HEK293 (cell line): ENCODE measurements around the gene EDNRA.

Experiments used
- CTCF ChIA-PET: fragments of 350-600 bp; formaldehyde crosslinking; extraction: SDS; loops from one replicate; lab custom pipeline; 2021; ENCODE audit warnings: antibody characterized with exemption; lab: Yijun Ruan, JAX
- POLR2A ChIA-PET: fragments of 300-600 bp; formaldehyde crosslinking; extraction: SDS; loops from one replicate; lab custom pipeline; 2020; ENCODE audit warnings: antibody characterized with exemption, inconsistent platforms; lab: Yijun Ruan, JAX
- H3K27ac ChIP-seq: fragments of 200-500 bp; sonication (Bioruptor generic); 2 replicates; pipeline ENCODE4 v1.5.1; 2014; ENCODE audit warnings: low read depth, low read length, control low read depth, inconsistent platforms; ENCODE audit errors: extremely low read depth
- H3K36me3 ChIP-seq, 2 experiments: fragments of 200-500 bp in 1 of 2; sonication (Bioruptor generic) in 1 of 2; 1 replicate in 1 of 2; 2 replicates in 1 of 2; pipeline ENCODE4 v1.5.1; 2014 to 2017; ENCODE audit warnings: inconsistent platforms in 2 of 2, low read length in 2 of 2; ENCODE audit not compliant: control insufficient read depth in 2 of 2, insufficient read depth in 1 of 2
- H3K4me1 ChIP-seq: fragments of 200-500 bp; sonication (Bioruptor generic); 2 replicates; pipeline ENCODE4 v1.5.1; 2014; ENCODE audit warnings: mild to moderate bottlenecking, low read length, inconsistent platforms; ENCODE audit not compliant: control insufficient read depth, insufficient read depth
- H3K4me3 ChIP-seq: 2 replicates; pipeline ENCODE4 v1.5.1; 2011; ENCODE audit warnings: low read depth, mild to moderate bottlenecking, control low read depth, low read length, moderate library complexity
- H3K9me3 ChIP-seq: fragments of 200-500 bp; sonication (Bioruptor generic); 2 replicates; pipeline ENCODE4 v1.5.1; 2014; ENCODE audit warnings: low read depth, low read length, inconsistent platforms; ENCODE audit not compliant: control insufficient read depth, insufficient read depth
- GLI4 ChIP-seq: fragments of 450-650 bp; formaldehyde crosslinking; IDR thresholded peaks from 2 replicates; pipeline ENCODE4 v1.5.1; 2016; ENCODE audit warnings: missing biosample characterization, missing genetic modification characterization
- KLF9 ChIP-seq: fragments of 450-650 bp; formaldehyde crosslinking; IDR thresholded peaks from 2 replicates; pipeline ENCODE4 v1.5.1; 2016; ENCODE audit warnings: missing biosample characterization, missing genetic modification characterization, low read depth
- SETDB1 ChIP-seq: IDR thresholded peaks from one replicate; pipeline ENCODE4 v1.6.1; 2017; ENCODE audit warnings: mild to moderate bottlenecking, low read length, moderate library complexity, mixed read lengths; ENCODE audit not compliant: insufficient read length
- TSHZ1 ChIP-seq: fragments of 450-650 bp; formaldehyde crosslinking; IDR thresholded peaks from 2 replicates; pipeline ENCODE4 v1.5.1; 2016; ENCODE audit warnings: missing biosample characterization, missing genetic modification characterization, borderline replicate concordance
- ZNF146 ChIP-seq: fragments of 450-650 bp; formaldehyde crosslinking; IDR thresholded peaks from 2 replicates; pipeline ENCODE4 v1.5.1; 2016; ENCODE audit warnings: missing biosample characterization, missing genetic modification characterization
- ZNF214 ChIP-seq: fragments of 450-650 bp; formaldehyde crosslinking; IDR thresholded peaks from 2 replicates; pipeline ENCODE4 v1.5.1; 2017; ENCODE audit warnings: missing biosample characterization, mild to moderate bottlenecking, missing genetic modification characterization, borderline replicate concordance
- ZNF221 ChIP-seq: fragments of 450-650 bp; formaldehyde crosslinking; IDR thresholded peaks from 2 replicates; pipeline ENCODE4 v1.5.1; 2017; ENCODE audit warnings: missing biosample characterization, missing genetic modification characterization, borderline replicate concordance
- ZNF37A ChIP-seq: fragments of 450-650 bp; IDR thresholded peaks from 2 replicates; pipeline ENCODE4 v1.5.1; 2018; ENCODE audit warnings: missing biosample characterization, missing genetic modification characterization
- ZNF529 ChIP-seq: fragments of 450-650 bp; formaldehyde crosslinking; IDR thresholded peaks from 2 replicates; pipeline ENCODE4 v1.5.1; 2017; ENCODE audit warnings: missing genetic modification characterization, missing biosample characterization; ENCODE audit not compliant: insufficient replicate concordance
- ZNF544 ChIP-seq: fragments of 450-650 bp; formaldehyde crosslinking; IDR thresholded peaks from 2 replicates; pipeline ENCODE4 v1.5.0; 2017; ENCODE audit warnings: missing biosample characterization, missing genetic modification characterization
- ZNF76 ChIP-seq: fragments of 450-650 bp; formaldehyde crosslinking; IDR thresholded peaks from 2 replicates; pipeline ENCODE4; 2016; ENCODE audit warnings: low read depth, missing biosample characterization, missing genetic modification characterization, borderline replicate concordance
- ZSCAN18 ChIP-seq: fragments of 450-650 bp; formaldehyde crosslinking; IDR thresholded peaks from 2 replicates; pipeline ENCODE4 v1.5.1; 2016; ENCODE audit warnings: missing biosample characterization, missing genetic modification characterization
- TF ChIP-seq, protein P1 (sequence below): fragments of 450-650 bp; formaldehyde crosslinking; IDR thresholded peaks from 2 replicates; pipeline ENCODE4 v1.5.1; 2016; ENCODE audit warnings: missing biosample characterization, missing genetic modification characterization
- TF ChIP-seq, protein P2 (sequence below): fragments of 450-650 bp; formaldehyde crosslinking; IDR thresholded peaks from 2 replicates; pipeline ENCODE4 v1.5.1; 2016; ENCODE audit warnings: missing biosample characterization, missing genetic modification characterization, low read depth

EDNRA gene

DNA sequence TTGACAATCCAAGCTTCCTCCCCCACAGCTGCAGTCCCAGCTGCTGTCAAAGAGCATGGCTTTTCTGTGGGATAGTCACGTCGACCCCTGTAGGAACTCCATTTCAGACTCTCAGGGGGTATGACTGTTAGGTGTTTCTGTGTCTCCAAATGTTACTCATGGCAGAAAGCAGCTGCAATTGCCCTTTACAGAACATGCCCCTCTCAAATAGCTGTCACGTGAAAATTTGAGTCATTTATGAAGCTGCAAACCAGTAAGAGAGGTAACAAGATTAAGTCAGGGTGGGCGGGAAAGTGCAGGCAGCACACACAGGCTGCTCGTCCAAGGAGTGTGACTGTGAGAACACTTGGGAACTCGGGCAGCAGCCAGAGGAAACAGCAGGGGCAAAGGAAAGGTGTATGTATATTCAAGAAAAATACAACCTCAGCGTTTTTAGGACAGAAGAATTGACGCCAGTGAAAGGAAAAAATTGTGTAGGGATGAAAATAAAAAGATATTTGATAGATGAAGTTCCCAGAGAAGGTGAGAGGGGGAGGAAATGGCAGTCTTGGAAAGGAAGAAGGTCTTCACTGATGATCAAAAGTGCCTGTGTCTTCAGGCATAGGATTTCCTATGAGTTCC is 69.8 kb downstream of the EDNRA start:
- H3K27ac ChIP-seq: no peak overlapping the region
- H3K4me3 ChIP-seq: no peak overlapping the region
- no peaks in the 10 kb centered on the region for H3K36me3 ChIP-seq
- ChIA-PET CTCF (no interaction called here), POLR2A (no interaction called here)
- no peaks in the 10 kb centered on the region for H3K9me3 ChIP-seq
- no peaks in the 10 kb centered on the region for H3K4me1 ChIP-seq
- TF ChIP-seq TSHZ1 (no peak), SETDB1 (peak; percentile 60)

DNA sequence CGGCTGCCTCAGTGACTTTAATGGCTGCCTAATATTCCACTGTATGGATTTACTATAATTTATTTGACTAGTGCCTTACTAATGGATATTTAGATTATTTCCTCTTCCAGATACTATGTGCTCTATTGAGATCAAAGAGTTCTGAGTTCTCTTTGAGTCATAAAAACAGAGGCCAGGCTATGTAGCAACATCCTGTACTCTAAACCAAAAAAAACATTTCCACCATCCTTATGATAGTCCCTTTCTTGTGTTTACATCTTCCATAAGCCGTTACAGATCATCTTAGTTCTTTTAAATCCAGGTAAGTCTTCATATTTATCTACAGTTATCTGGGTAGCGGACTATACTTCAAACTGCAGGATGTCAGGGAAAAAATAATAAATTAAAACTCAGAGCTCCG is 79.7 kb downstream of the EDNRA start:
- H3K4me3 ChIP-seq: no peak overlapping the region
- no peaks in the 10 kb centered on the region for H3K36me3 ChIP-seq
- POLR2A ChIA-PET: no interaction called here
- H3K4me1 ChIP-seq: no peaks in the 10 kb centered on the region
- H3K27ac ChIP-seq: no peak overlapping the region
- no peaks in the 10 kb centered on the region for H3K9me3 ChIP-seq
- TF ChIP-seq ZNF146 (tag by site-specific recombination): no peak
- TF ChIP-seq, all 188 proteins: peak for 0
- CTCF ChIA-PET: no interaction called here

- Histone ChIP-seq H3K4me3 (no peak overlapping the region), H3K36me3 (no peaks in the 10 kb centered on the region), H3K4me1 (no peaks in the 10 kb centered on the region), H3K27ac (no peak overlapping the region), H3K9me3 (no peaks in the 10 kb centered on the region)
- CTCF ChIA-PET: interaction anchor here (0.7 kb wide), 1 partner anchor 300 kb away, joined by 4 read pairs; no protein-coding TSS in a partner anchor
- POLR2A ChIA-PET: no interaction called here
- TF ChIP-seq ZNF37A (no peak), ZSCAN18 (tag by site-specific recombination) (no peak), ZNF214 (no peak), ZNF221 (tag by site-specific recombination) (no peak), ZNF544 (no peak), ZNF529 (tag by site-specific recombination) (no peak), ZNF76 (tag by site-specific recombination) (no peak), GLI4 (tag by site-specific recombination) (no peak)
Observed at GRCh38 chr4:147566762-147567161, 85.9 kb downstream of the EDNRA start.

DNA sequence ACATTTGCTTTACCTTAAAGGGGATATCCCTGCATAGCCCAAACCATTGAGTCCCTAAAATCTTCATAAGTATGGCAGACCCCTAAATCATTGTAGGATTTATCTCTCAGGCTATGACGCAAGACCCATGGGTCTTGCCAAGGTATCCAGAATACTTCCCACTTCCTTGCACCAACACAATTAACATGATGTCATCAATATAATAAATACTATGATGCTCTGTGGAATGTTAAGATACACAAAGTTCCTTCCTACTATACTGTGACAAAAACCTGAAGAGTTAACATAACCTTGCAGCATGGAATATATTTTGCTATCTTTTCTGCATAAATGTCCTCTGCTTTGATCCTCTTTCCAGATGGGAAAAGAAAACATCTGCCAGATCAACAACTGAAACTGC is 86.4 kb downstream of the EDNRA start:
- CTCF ChIA-PET: interaction anchor here (0.7 kb wide), 1 partner anchor 300 kb away, joined by 4 read pairs; no protein-coding TSS in a partner anchor
- no peak overlapping the region for H3K27ac ChIP-seq
- no peaks in the 10 kb centered on the region for H3K9me3 ChIP-seq
- no peaks in the 10 kb centered on the region for H3K36me3 ChIP-seq
- H3K4me3 ChIP-seq: no peak overlapping the region
- TF ChIP-seq, protein P1, sequence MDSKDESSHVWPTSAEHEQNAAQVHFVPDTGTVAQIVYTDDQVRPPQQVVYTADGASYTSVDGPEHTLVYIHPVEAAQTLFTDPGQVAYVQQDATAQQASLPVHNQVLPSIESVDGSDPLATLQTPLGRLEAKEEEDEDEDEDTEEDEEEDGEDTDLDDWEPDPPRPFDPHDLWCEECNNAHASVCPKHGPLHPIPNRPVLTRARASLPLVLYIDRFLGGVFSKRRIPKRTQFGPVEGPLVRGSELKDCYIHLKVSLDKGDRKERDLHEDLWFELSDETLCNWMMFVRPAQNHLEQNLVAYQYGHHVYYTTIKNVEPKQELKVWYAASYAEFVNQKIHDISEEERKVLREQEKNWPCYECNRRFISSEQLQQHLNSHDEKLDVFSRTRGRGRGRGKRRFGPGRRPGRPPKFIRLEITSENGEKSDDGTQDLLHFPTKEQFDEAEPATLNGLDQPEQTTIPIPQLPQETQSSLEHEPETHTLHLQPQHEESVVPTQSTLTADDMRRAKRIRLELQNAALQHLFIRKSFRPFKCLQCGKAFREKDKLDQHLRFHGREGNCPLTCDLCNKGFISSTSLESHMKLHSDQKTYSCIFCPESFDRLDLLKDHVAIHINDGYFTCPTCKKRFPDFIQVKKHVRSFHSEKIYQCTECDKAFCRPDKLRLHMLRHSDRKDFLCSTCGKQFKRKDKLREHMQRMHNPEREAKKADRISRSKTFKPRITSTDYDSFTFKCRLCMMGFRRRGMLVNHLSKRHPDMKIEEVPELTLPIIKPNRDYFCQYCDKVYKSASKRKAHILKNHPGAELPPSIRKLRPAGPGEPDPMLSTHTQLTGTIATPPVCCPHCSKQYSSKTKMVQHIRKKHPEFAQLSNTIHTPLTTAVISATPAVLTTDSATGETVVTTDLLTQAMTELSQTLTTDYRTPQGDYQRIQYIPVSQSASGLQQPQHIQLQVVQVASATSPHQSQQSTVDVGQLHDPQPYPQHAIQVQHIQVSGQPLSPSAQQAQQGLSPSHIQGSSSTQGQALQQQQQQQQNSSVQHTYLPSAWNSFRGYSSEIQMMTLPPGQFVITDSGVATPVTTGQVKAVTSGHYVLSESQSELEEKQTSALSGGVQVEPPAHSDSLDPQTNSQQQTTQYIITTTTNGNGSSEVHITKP (tag by site-specific recombination): no peak
- TF ChIP-seq, protein P2, sequence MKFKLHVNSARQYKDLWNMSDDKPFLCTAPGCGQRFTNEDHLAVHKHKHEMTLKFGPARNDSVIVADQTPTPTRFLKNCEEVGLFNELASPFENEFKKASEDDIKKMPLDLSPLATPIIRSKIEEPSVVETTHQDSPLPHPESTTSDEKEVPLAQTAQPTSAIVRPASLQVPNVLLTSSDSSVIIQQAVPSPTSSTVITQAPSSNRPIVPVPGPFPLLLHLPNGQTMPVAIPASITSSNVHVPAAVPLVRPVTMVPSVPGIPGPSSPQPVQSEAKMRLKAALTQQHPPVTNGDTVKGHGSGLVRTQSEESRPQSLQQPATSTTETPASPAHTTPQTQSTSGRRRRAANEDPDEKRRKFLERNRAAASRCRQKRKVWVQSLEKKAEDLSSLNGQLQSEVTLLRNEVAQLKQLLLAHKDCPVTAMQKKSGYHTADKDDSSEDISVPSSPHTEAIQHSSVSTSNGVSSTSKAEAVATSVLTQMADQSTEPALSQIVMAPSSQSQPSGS (tag by site-specific recombination): 0 out of 2 replicates have a peak, but pooled peaks have one; percentile 24
- TF ChIP-seq KLF9 (tag by site-specific recombination) (no peak), ZNF146 (tag by site-specific recombination) (no peak)
- no peaks in the 10 kb centered on the region for H3K4me1 ChIP-seq
- POLR2A ChIA-PET: no interaction called here
